Heart right ventricle (tissue), 16 donors: ENCODE measurements around the gene SLC6A12. TPM values are rescaled to one million over a fixed set of nuclear protein-coding genes. Genes with fewer than 3 reads are reported as not detected.

Experiments used
- ATAC-seq, 8 donors: fragments of 200-7000 bp; cut with Tn5 transposase; one replicate each; pipeline ENCODE4 v1.9.1; 2020; ENCODE audit warnings: mild to moderate bottlenecking in 8 of 8, moderate library complexity in 8 of 8, moderate number of reproducible peaks in 1 of 8
- DNase-seq, 2 donors: peaks; one replicate each; pipeline ENCODE4 v3.0.0-alpha.2; 2020
- H3K27ac ChIP-seq, 10 donors: fragments of 200-600 bp; sonication (generic) in 2 of 10; one replicate each; pipeline versions ENCODE4 v1.5.0 to v1.8.0; 2020 to 2022; ENCODE audit warnings: mild to moderate bottlenecking in 3 of 10
- H3K27me3 ChIP-seq, 7 donors: fragments of 200-600 bp; one replicate each; pipeline ENCODE4 v1.8.0; 2021 to 2022; ENCODE audit warnings: mild to moderate bottlenecking in 2 of 7
- H3K36me3 ChIP-seq, 9 donors: fragments of 200-600 bp; sonication (generic) in 1 of 9; one replicate each; pipeline versions ENCODE4 v1.5.0 to v1.8.0; 2020 to 2022; ENCODE audit warnings: mild to moderate bottlenecking in 2 of 9
- H3K4me1 ChIP-seq, 9 donors: fragments of 200-600 bp; sonication (generic) in 1 of 9; one replicate each; pipeline versions ENCODE4 v1.5.0 to v1.8.0; 2020 to 2022; ENCODE audit warnings: mild to moderate bottlenecking in 4 of 9
- H3K4me3 ChIP-seq, 10 donors: fragments of 200-600 bp; sonication (generic) in 2 of 10; one replicate each; pipeline versions ENCODE4 v1.5.0 to v1.8.0; 2020 to 2022; ENCODE audit warnings: mild to moderate bottlenecking in 7 of 10, moderate library complexity in 2 of 10
- H3K9me3 ChIP-seq, 11 donors: fragments of 200-600 bp in 10 of 11; sonication (generic) in 2 of 11; one replicate each; pipeline versions ENCODE4 v1.5.0 to v1.8.0; 2013 to 2022; ENCODE audit warnings: mild to moderate bottlenecking in 2 of 11, control low read depth in 1 of 11, moderate library complexity in 1 of 11
- WGBS, 2 donors: extraction: QIAGEN DNeasy Blood & Tissue Kit; methylation state at CpG; one replicate each; pipeline ENCODE4 v1.1.7; 2013; ENCODE audit warnings: inconsistent platforms in 1 of 2; 5-methylcytosine and 5-hydroxymethylcytosine counted together
- intact Hi-C, 10 donors: fragments of 100-400 bp; cut with DNase I; formaldehyde crosslinking; loops; one replicate each; pipeline versions ENCODE4 v1.11.1 to v1.14.2; 2022
- polyA plus RNA-seq, 2 donors: library from polyadenylated mRNA; stranded (reverse); fragments of 200-250 nt; gene quantifications; one replicate each; pipeline ENCODE4 v1.2.3, GENCODE V29; 2013
- total RNA-seq, 10 donors: library from RNA; stranded (reverse); fragmentation: NEBNext Ultra II Directional in 3 of 10; extraction: Animal tissue kit (Norgen Biotek cat#: 25700) in 3 of 10; gene quantifications; one replicate each; pipeline versions ENCODE4 v1.2.1 to v1.2.4, GENCODE V29; 2021 to 2023
- TF ChIP-seq, protein P1 (sequence below), 9 donors: fragments of 200-600 bp; sonication (generic) in 2 of 9; IDR thresholded peaks; one replicate each; pipeline versions ENCODE4 v1.5.0 to v1.8.0; 2021 to 2022; ENCODE audit warnings: antibody characterized with exemption in 9 of 9, mild to moderate bottlenecking in 5 of 9, moderate library complexity in 1 of 9
- donor health status: Arrhythmogenic right ventricular cardiomyopathy.
- donor health status: ischemic (EF 13 %, LVEDD 7.1; RV severe dilation, severe dysfunction).
- donor health status: healthy with polysubstance abuse.
- donor health status: DM: no; HTN: yes; CAD: no.
- donor health status: DM: no; HTN: no; CAD: no.
- donor health status: ischemic (EF 25% LVEDD 6.9; RV normal size, moderate dysfunction).
- donor health status: ischemic (EF 25% LVEDD 5.7; RV mildly dilated, moderate dysfunction).
- donor health status: healthy.
- donor health status: DM: yes; HTN: yes; CAD: no.
- donor health status: Ischemic cardiomyopathy.
- donor health status: ischemic (EF 35%, LVEDD 5.7; RV mildly dilated, moderate dysfunction).
- donor health status: nonischemic (EF 11% LVEDD 7.7; RV severe dilation, severe dysfunction).
- donor health status: DM: yes; HTN: yes; CAD: no.
- donor health status: PGD.
- donor health status: ischemic (EF 29% LVEDD 5.4; RV normal size, mild dysfunction).
- donor health status: nonischemic (EF 23%, LVEDD 6.1; RV moderate dilation, normal function).

The SLC6A12 gene
- total and polyA plus RNA-seq, 12 donors = 0.14 to 1.4 (median 0.74) TPM

DNA sequence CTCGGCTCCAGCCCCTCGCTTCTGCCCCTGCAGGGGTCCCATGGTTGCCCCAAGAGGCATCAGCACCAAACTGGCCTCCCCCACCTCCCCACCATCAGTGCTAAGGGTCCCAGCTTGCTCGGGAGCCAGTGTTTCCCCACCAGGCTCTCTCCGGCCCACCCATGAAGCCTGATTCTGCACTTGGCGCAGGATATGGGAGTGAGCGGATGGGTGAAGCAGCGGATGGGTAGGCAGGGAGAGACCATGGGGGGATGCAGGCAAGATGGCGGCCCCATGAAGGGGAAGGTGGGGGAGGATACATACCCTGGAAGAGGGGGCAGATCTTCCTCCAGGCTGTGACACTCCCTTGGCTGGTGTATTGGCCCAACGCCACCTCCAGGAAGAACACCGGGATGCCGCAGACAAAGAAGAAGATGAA, 9.7 kb downstream of the SLC6A12 start:
- WGBS, 2 donors = 88 to 89% methylated on average over 11 of the region's 11 CpGs
- H3K27me3 ChIP-seq = peaks cover 0 to 40% (median 9%) of the 10 kb centered on the region in 7 donors
- no peaks in the 10 kb centered on the region for H3K9me3 ChIP-seq

DNA sequence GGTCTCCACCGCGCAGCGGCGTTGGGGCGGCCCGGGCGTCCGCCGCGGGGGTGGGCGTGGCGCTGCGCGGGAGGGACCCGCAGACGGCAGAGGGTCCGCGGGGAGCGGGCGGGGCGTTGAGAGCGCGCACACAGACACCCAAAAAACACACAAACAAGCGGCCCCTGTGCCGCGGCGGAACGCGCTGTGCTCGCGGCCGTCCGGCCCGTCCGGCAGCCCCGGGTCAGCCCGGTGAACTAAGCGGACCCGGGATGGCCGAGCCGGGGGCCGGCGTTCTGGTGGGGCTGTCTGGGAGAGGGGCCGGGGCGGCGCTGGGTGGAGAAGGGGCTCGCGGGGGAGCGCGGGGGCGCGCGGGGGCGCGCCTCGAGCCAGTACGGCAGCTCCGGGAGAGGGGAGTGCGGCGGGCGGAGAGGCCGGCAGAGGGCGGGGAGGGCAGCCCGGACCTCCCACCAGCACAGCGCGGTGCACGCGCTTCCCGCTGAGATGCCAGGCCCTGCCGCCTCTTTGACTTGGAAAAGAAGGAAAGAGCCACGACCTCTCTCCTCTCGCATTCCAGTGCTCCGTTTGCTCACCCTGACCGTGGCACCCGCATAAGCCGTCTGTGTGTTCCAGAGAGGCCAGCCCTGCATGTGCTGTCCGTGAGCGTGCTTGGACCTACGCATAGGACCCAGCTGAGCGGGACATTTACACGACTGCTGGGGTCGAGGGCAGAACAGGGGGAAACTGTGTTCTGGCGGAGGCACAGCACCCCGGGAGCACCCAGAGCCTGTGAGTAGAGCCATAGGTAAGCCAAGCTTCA, 10.3 kb downstream of the SLC6A12 start:
- DNase-seq (no peak), ATAC-seq (peak; percentile 62 to 76 (median 64))
- Histone ChIP-seq H3K36me3 (no peaks in the 10 kb centered on the region), H3K27me3 (peaks cover 0 to 40% (median 9%) of the 10 kb centered on the region in 7 donors), H3K4me1 (peaks cover 0 to 8% (median 7%) of the 10 kb centered on the region in 9 donors), H3K4me3 (peak overlapping the region; percentile 21 to 58 (median 50)), H3K27ac (no peak overlapping the region), H3K9me3 (no peaks in the 10 kb centered on the region)
- WGBS, 2 donors = 12 to 17% methylated on average over 76 to 84 of the region's 84 CpGs
- TF ChIP-seq, protein P1, sequence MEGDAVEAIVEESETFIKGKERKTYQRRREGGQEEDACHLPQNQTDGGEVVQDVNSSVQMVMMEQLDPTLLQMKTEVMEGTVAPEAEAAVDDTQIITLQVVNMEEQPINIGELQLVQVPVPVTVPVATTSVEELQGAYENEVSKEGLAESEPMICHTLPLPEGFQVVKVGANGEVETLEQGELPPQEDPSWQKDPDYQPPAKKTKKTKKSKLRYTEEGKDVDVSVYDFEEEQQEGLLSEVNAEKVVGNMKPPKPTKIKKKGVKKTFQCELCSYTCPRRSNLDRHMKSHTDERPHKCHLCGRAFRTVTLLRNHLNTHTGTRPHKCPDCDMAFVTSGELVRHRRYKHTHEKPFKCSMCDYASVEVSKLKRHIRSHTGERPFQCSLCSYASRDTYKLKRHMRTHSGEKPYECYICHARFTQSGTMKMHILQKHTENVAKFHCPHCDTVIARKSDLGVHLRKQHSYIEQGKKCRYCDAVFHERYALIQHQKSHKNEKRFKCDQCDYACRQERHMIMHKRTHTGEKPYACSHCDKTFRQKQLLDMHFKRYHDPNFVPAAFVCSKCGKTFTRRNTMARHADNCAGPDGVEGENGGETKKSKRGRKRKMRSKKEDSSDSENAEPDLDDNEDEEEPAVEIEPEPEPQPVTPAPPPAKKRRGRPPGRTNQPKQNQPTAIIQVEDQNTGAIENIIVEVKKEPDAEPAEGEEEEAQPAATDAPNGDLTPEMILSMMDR (IDR thresholded peaks at IDR 0.05) = peak in 7 of 9 donors; percentile 18 to 41 (median 23)
- intact Hi-C loops = no loop called here

More for the DNA sequence above, 9.7 kb downstream of the SLC6A12 start:
- peak in 1 of 8 donors; percentile 25 for ATAC-seq
- intact Hi-C loops = no loop called here
- peaks cover 0 to 8% (median 7%) of the 10 kb centered on the region in 9 donors for H3K4me1 ChIP-seq
- no peaks in the 10 kb centered on the region for H3K36me3 ChIP-seq
- DNase-seq = no peak
- H3K4me3 ChIP-seq = peak overlapping the region in 5 of 10 donors; percentile 43 to 58 (median 49)
- H3K27ac ChIP-seq = no peak overlapping the region
- TF ChIP-seq, protein P1 (IDR thresholded peaks at IDR 0.05) = no peak

DNA sequence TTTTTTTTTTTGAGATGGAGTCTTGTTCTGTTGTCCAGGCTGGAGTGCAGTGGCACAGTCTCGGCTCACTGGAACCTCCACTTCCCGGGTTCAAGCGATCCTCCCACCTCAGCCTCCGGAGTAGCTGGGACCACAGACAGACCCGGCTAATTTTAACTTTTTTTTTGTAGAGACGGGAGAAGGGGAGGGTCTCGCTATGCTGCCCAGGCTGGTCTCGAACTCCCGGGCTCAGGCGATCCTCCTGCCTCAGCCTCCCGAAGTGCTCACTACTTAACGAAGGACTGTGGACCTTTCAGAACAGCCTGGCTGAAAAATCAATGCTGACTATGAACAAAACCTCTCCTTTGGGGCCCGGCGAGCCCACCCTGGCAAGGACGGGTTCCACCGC, 10.9 kb downstream of the SLC6A12 start:
- H3K27me3 ChIP-seq = peaks cover 0 to 40% (median 9%) of the 10 kb centered on the region in 7 donors
- H3K27ac ChIP-seq = no peak overlapping the region
- no peak for ATAC-seq
- H3K4me1 ChIP-seq = peaks cover 0 to 8% (median 7%) of the 10 kb centered on the region in 9 donors
- no peaks in the 10 kb centered on the region for H3K9me3 ChIP-seq
- intact Hi-C loops = no loop called here
- TF ChIP-seq, protein P1 (IDR thresholded peaks at IDR 0.05) = no peak
- H3K36me3 ChIP-seq = no peaks in the 10 kb centered on the region
- no peak for DNase-seq
- peak overlapping the region; percentile 21 to 58 (median 50) for H3K4me3 ChIP-seq
- WGBS, 2 donors = 66 to 67% methylated on average over 16 of the region's 16 CpGs

DNA sequence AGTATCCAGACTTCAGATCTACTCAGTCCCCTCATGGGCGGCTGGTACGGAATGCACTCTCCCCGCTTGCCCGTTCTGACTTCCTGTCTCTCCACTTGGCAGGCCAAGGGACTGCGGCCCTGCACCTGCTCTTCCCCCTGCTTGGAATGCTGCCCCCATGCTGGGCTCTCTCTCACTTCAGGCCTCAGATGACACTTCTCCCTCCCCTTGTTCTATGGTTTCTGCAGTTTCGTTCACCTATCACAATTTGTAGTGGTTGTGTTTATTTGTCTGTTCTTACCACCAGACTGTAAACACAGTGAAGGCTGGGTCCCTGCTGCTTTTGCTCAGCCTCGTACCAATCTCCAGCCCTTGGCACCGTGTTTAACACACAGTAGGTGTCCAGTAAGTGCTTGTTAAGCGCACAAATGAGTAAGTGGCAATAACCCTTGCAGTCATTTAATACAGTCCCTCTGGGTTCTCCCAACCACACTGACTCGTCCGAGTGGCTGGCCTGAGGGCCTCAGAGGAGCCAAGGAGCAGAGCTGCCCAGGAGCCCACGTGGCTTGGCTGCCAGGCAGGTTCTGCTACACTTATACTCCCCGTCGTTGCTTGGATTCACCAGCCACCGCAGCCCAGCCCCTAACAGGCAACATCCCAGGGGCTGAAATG, 11.8 kb downstream of the SLC6A12 start:
- ATAC-seq = peak in 3 of 8 donors; percentile 31 to 63 (median 31)
- Histone ChIP-seq H3K9me3 (no peaks in the 10 kb centered on the region), H3K27me3 (peaks cover 0 to 40% (median 9%) of the 10 kb centered on the region in 7 donors), H3K4me3 (no peak overlapping the region), H3K4me1 (peaks cover 0 to 8% (median 7%) of the 10 kb centered on the region in 9 donors), H3K36me3 (no peaks in the 10 kb centered on the region), H3K27ac (no peak overlapping the region)
- 64 to 71% methylated on average over 15 of the region's 15 CpGs for WGBS, 2 donors
- DNase-seq = no peak
- TF ChIP-seq, protein P1 (IDR thresholded peaks at IDR 0.05) = no peak
- intact Hi-C loops = no loop called here
